Left lung (tissue), 10 donors: ENCODE results near the gene ROBO1. TPM values are rescaled to one million over a fixed set of nuclear protein-coding genes. Genes with fewer than 3 reads are reported as not detected.

Experiments
- ATAC-seq: fragments of 200-7000 bp; cut with Tn5 transposase; one replicate; pipeline ENCODE4 v1.9.1; 2020; ENCODE audit warnings: moderate library complexity
- DNase-seq, 4 donors: peaks; one replicate each; pipeline ENCODE4 v3.0.0-alpha.2; 2013 to 2020
- H3K27ac ChIP-seq, 2 donors: fragments of 200-600 bp; sonication (generic) in 1 of 2; one replicate each; pipeline versions ENCODE4 v1.5.0 to v1.8.0; 2020 to 2021
- H3K27me3 ChIP-seq, 2 donors: fragments of 200-600 bp; sonication (generic) in 1 of 2; one replicate each; pipeline versions ENCODE4 v1.5.0 to v1.8.0; 2020 to 2021
- H3K36me3 ChIP-seq, 2 donors: fragments of 200-600 bp; sonication (generic) in 1 of 2; one replicate each; pipeline versions ENCODE4 v1.5.0 to v1.8.0; 2020 to 2021
- H3K4me1 ChIP-seq, 2 donors: fragments of 200-600 bp; one replicate each; pipeline ENCODE4 v1.8.0; 2021
- H3K4me3 ChIP-seq, 2 donors: fragments of 200-600 bp; sonication (generic) in 1 of 2; one replicate each; pipeline versions ENCODE4 v1.5.0 to v1.8.0; 2020 to 2021; ENCODE audit warnings: mild to moderate bottlenecking in 1 of 2
- H3K9me3 ChIP-seq, 2 donors: fragments of 200-600 bp; sonication (generic) in 1 of 2; one replicate each; pipeline versions ENCODE4 v1.5.0 to v1.8.0; 2020 to 2021
- intact Hi-C, 2 donors: fragments of 100-400 bp; cut with DNase I; formaldehyde crosslinking; loops; one replicate each; pipeline versions ENCODE4 v1.11.2 to v1.14.2; 2022
- polyA plus RNA-seq, 6 donors: library from polyadenylated mRNA; unstranded; fragments of 120-200 nt; gene quantifications; one replicate each; pipeline ENCODE4 v1.2.1, GENCODE V29; 2013; ENCODE audit not compliant: insufficient read length in 6 of 6
- total RNA-seq, 2 donors: library from RNA; stranded (reverse); fragmentation: NEBNext Ultra II Directional; extraction: Animal tissue kit (Norgen Biotek cat#: 25700); gene quantifications; one replicate each; pipeline ENCODE4 v1.2.1, GENCODE V29; 2021
- TF ChIP-seq, protein P1 (sequence below), 2 donors: fragments of 200-600 bp; sonication (generic) in 1 of 2; IDR thresholded peaks; one replicate each; pipeline versions ENCODE4 v1.5.0 to v1.8.0; 2021; ENCODE audit warnings: antibody characterized with exemption in 2 of 2
- donor health status: DM: no; HTN: yes; CAD: no.
- donor health status: DM: no; HTN: no; CAD: no.

Gene ROBO1
- total and polyA plus RNA-seq, 8 donors = 20.3 to 134 (median 102) TPM

DNA sequence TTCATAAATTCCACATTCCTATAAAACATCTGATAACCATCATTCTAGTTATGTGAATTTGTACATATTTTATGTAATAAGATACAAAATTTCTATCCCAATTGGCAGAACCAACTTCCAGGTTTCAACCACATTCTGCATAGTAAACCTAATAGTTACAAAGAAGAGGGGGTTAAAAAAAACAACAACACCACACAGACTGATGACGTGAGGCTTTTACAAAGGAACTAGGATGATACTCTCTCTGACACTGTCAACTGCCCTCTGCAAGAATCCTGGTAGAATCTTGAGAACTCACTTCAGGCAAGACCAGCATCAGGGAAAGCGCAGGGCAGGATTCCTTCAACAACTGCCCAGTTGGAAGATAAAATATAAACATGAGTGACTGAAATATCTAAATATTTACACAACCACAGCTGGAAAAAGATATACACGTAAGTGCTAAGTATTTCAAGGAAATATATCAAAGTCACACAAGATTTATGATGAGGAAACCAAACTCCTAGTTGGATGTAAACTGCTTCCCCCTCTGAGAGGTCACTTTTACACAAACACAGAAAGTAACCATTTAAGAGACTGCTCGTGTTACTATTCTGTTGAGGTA lies 816.4 kb downstream of the ROBO1 start:
- Histone ChIP-seq H3K9me3 (peaks cover 0 to 2% of the 10 kb centered on the region in 2 donors), H3K4me1 (no peaks in the 10 kb centered on the region), H3K4me3 (no peak overlapping the region), H3K36me3 (no peaks in the 10 kb centered on the region), H3K27ac (no peak overlapping the region), H3K27me3 (no peaks in the 10 kb centered on the region)
- DNase-seq (peak in 2 of 4 donors; percentile 61 to 63), ATAC-seq (no peak)
- intact Hi-C loops = no loop called here
- TF ChIP-seq, protein P1, sequence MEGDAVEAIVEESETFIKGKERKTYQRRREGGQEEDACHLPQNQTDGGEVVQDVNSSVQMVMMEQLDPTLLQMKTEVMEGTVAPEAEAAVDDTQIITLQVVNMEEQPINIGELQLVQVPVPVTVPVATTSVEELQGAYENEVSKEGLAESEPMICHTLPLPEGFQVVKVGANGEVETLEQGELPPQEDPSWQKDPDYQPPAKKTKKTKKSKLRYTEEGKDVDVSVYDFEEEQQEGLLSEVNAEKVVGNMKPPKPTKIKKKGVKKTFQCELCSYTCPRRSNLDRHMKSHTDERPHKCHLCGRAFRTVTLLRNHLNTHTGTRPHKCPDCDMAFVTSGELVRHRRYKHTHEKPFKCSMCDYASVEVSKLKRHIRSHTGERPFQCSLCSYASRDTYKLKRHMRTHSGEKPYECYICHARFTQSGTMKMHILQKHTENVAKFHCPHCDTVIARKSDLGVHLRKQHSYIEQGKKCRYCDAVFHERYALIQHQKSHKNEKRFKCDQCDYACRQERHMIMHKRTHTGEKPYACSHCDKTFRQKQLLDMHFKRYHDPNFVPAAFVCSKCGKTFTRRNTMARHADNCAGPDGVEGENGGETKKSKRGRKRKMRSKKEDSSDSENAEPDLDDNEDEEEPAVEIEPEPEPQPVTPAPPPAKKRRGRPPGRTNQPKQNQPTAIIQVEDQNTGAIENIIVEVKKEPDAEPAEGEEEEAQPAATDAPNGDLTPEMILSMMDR (IDR thresholded peaks at IDR 0.05) = no peak

DNA sequence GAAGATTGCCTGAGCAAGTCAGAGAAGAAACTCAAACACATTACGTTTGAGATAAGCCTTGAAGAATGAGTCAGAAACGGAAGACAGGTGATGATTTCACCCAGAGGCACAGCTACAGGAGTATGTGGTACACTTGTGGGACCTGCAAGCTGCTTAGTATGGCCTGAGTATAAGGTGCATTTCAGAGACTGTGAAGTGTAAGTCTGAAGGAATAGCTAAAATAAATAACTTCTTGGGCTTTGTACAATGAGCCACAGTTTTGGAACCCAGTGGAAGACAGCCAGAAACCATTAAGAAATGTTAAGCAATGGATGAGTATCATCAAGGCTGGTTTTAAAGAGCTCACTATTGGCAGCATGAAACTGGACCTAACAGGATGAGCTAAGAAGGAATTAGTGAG lies 826.2 kb downstream of the ROBO1 start:
- no peaks in the 10 kb centered on the region for H3K4me1 ChIP-seq
- no peak overlapping the region for H3K4me3 ChIP-seq
- peak in 2 of 4 donors; percentile 15 to 22 for DNase-seq
- intact Hi-C loops = no loop called here
- no peak overlapping the region for H3K27ac ChIP-seq
- H3K36me3 ChIP-seq = no peaks in the 10 kb centered on the region
- TF ChIP-seq, protein P1 (IDR thresholded peaks at IDR 0.05) = no peak
- ATAC-seq = peak; percentile 96
- no peaks in the 10 kb centered on the region for H3K27me3 ChIP-seq
- H3K9me3 ChIP-seq = peaks cover 0 to 13% of the 10 kb centered on the region in 2 donors

DNA sequence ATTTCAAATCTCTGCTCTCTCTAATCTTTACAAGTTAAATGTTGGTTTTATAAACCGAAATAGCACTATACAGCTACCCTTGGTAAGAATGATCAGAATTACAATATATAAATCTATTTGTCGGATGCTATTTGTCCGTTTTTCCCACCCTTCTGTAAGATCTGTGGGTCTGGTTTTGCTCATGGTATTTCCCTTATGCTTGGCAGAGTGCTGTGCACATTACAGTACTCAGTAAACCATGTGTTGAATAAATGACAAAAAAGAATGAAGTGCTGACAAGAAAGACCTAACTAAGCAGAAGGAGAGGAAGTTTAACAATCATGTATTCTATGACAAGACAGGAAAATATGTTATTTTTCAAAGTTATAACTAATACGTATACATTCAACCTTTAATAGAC lies 827.2 kb downstream of the ROBO1 start:
- H3K36me3 ChIP-seq = no peaks in the 10 kb centered on the region
- TF ChIP-seq, protein P1 (IDR thresholded peaks at IDR 0.05) = no peak
- H3K27me3 ChIP-seq = no peaks in the 10 kb centered on the region
- DNase-seq (no peak), ATAC-seq (no peak)
- peaks cover 0 to 13% of the 10 kb centered on the region in 2 donors for H3K9me3 ChIP-seq
- no peaks in the 10 kb centered on the region for H3K4me1 ChIP-seq
- no peak overlapping the region for H3K27ac ChIP-seq
- intact Hi-C loops = no loop called here
- H3K4me3 ChIP-seq = no peak overlapping the region

DNA sequence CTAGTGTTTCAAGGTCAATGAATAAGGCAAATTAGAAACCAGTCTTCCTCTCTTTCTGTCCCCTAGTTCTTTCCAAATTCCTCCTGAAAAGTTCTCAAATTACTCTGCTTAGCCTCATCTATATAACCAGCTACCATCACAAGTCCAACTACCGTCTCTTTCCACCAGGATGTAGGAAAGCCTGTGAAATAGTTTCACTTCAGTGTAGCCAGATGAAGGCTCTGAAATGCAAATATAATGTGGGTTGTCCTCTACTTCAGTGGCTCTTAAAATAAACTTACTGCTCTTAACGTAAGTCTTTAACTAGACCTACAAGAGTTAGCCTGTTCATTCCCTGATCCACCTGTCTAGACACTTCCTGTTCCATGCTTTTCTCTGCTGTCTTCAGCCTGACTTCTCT lies 827.7 kb downstream of the ROBO1 start:
- no peaks in the 10 kb centered on the region for H3K36me3 ChIP-seq
- no peak for DNase-seq
- intact Hi-C loops = no loop called here
- H3K27ac ChIP-seq = no peak overlapping the region
- H3K27me3 ChIP-seq = no peaks in the 10 kb centered on the region
- no peak overlapping the region for H3K4me3 ChIP-seq
- ATAC-seq = peak; percentile 14
- no peaks in the 10 kb centered on the region for H3K4me1 ChIP-seq
- H3K9me3 ChIP-seq = peaks cover 0 to 13% of the 10 kb centered on the region in 2 donors
- TF ChIP-seq, protein P1 (IDR thresholded peaks at IDR 0.05) = no peak

DNA sequence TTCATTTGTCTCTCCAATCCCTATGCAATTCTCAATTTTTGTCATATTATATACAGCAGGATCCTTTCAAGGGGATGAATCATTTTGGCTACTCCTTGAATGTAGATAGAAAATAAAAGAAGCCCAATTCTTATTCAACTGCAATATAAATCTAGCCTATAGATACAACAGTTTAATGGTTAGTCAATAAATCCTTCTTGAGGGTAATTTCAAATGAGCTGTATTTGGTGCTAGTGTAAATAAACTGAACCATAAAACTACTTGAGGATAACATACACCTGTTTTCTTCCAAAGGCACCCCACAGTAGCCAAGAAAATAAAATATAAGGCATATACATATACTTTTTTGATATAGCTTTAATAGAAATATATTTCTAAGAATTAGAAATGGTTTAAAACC lies 830.3 kb downstream of the ROBO1 start:
- DNase-seq = no peak

More for the DNA sequence above, 830.3 kb downstream of the ROBO1 start:
- Histone ChIP-seq H3K4me1 (no peaks in the 10 kb centered on the region), H3K27ac (no peak overlapping the region), H3K36me3 (no peaks in the 10 kb centered on the region), H3K27me3 (no peaks in the 10 kb centered on the region), H3K4me3 (no peak overlapping the region), H3K9me3 (peaks cover 0 to 2% of the 10 kb centered on the region in 2 donors)
- TF ChIP-seq, protein P1 (IDR thresholded peaks at IDR 0.05) = no peak
- no peak for ATAC-seq
- intact Hi-C loops = no loop called here
